H9 (cell line): Measurements from ENCODE around the gene PPM1M. TPM values are rescaled to one million over a fixed set of nuclear protein-coding genes. Genes with fewer than 3 reads are reported as not detected.

Experiments used
- DNase-seq: peaks from one replicate; pipeline ENCODE4 v3.0.0-alpha.2; 2017
- H2AFZ ChIP-seq: one replicate; pipeline ENCODE4 v1.6.1; 2013; ENCODE audit warnings: mild to moderate bottlenecking, low read length, control low read depth, moderate library complexity
- H2AK5ac ChIP-seq: 2 replicates; pipeline ENCODE4 v1.6.1; 2013; ENCODE audit warnings: low read length, control low read depth, mixed read lengths; ENCODE audit not compliant: insufficient read length
- H2BK120ac ChIP-seq: one replicate; pipeline ENCODE4 v1.6.1; 2013; ENCODE audit warnings: low read depth, mild to moderate bottlenecking, low read length, control low read depth, inconsistent platforms; ENCODE audit not compliant: poor library complexity, severe bottlenecking
- H2BK12ac ChIP-seq: 2 replicates; pipeline ENCODE4 v1.6.1; 2013; ENCODE audit warnings: low read length, control low read depth, mixed read lengths, low read depth; ENCODE audit not compliant: insufficient read length
- H2BK15ac ChIP-seq: 2 replicates; pipeline ENCODE4 v1.6.1; 2013; ENCODE audit warnings: low read depth, low read length, control low read depth
- H2BK20ac ChIP-seq: one replicate; pipeline ENCODE4 v1.6.1; 2013; ENCODE audit warnings: low read depth, mild to moderate bottlenecking, low read length, control low read depth, inconsistent platforms; ENCODE audit not compliant: poor library complexity, severe bottlenecking
- H2BK5ac ChIP-seq: 2 replicates; pipeline ENCODE4 v1.6.1; 2013; ENCODE audit warnings: low read length, control low read depth, mixed read lengths; ENCODE audit not compliant: insufficient read length
- H3K14ac ChIP-seq: 2 replicates; pipeline ENCODE4 v1.6.1; 2013; ENCODE audit warnings: low read length, control low read depth; ENCODE audit not compliant: insufficient read depth
- H3K18ac ChIP-seq: 2 replicates; pipeline ENCODE4 v1.6.1; 2013; ENCODE audit warnings: low read depth, mild to moderate bottlenecking, mixed read lengths, low read length, control low read depth; ENCODE audit not compliant: insufficient read length
- H3K23ac ChIP-seq: 2 replicates; pipeline ENCODE4 v1.6.1; 2013; ENCODE audit warnings: low read length, control low read depth, mixed read lengths, low read depth; ENCODE audit not compliant: insufficient read length
- H3K23me2 ChIP-seq: 2 replicates; pipeline ENCODE4 v1.6.1; 2013; ENCODE audit warnings: low read depth, mild to moderate bottlenecking, mixed read lengths, low read length, control low read depth; ENCODE audit not compliant: insufficient read length, poor library complexity, severe bottlenecking
- H3K27ac ChIP-seq: 2 replicates; pipeline ENCODE4 v1.5.1; 2013; ENCODE audit warnings: low read length, control low read depth, mixed read lengths, low read depth; ENCODE audit not compliant: insufficient read length
- H3K27me3 ChIP-seq: 2 replicates; pipeline ENCODE4 v1.6.1; 2013; ENCODE audit warnings: low read length, control low read depth, inconsistent platforms; ENCODE audit not compliant: insufficient read depth
- H3K4ac ChIP-seq: 2 replicates; pipeline ENCODE4 v1.6.1; 2013; ENCODE audit warnings: low read depth, mild to moderate bottlenecking, control low read depth, inconsistent platforms, low read length, moderate library complexity
- H3K4me1 ChIP-seq: 2 replicates; pipeline ENCODE4 v1.6.1; 2013; ENCODE audit warnings: low read length, control low read depth, inconsistent platforms; ENCODE audit not compliant: insufficient read depth
- H3K4me2 ChIP-seq: 2 replicates; pipeline ENCODE4 v1.6.1; 2013; ENCODE audit warnings: low read length, control low read depth, mixed read lengths; ENCODE audit not compliant: insufficient read length, insufficient read depth
- H3K56ac ChIP-seq: 2 replicates; pipeline ENCODE4 v1.6.1; 2013; ENCODE audit warnings: low read depth, mild to moderate bottlenecking, mixed read lengths, low read length, control low read depth; ENCODE audit not compliant: insufficient read length
- H3K79me1 ChIP-seq: 2 replicates; pipeline ENCODE4 v1.6.1; 2013; ENCODE audit warnings: low read depth, mild to moderate bottlenecking, moderate library complexity, low read length, control low read depth, inconsistent platforms; ENCODE audit not compliant: insufficient read depth, poor library complexity, severe bottlenecking
- H3K79me2 ChIP-seq: 2 replicates; pipeline ENCODE4 v1.6.1; 2013; ENCODE audit warnings: low read length, control low read depth, inconsistent platforms; ENCODE audit not compliant: insufficient read depth
- H3K9ac ChIP-seq: 2 replicates; pipeline ENCODE4 v1.6.1; 2013; ENCODE audit warnings: low read length, control low read depth, mixed read lengths; ENCODE audit not compliant: insufficient read length; ENCODE audit errors: extremely low read depth
- H3K9me3 ChIP-seq: one replicate; pipeline ENCODE4 v1.6.1; 2013; ENCODE audit warnings: low read depth, low read length, inconsistent platforms; ENCODE audit not compliant: control insufficient read depth
- H3T11ph ChIP-seq: one replicate; pipeline ENCODE4 v1.6.1; 2013; ENCODE audit warnings: mild to moderate bottlenecking, low read length, control low read depth, inconsistent platforms
- H4K20me1 ChIP-seq: one replicate; pipeline ENCODE4 v1.6.1; 2013; ENCODE audit not compliant: control insufficient read depth, insufficient read length, insufficient read depth
- H4K5ac ChIP-seq: 2 replicates; pipeline ENCODE4 v1.6.1; 2013; ENCODE audit warnings: low read depth, mild to moderate bottlenecking, mixed read lengths, low read length, control low read depth; ENCODE audit not compliant: insufficient read length
- H4K8ac ChIP-seq: replicated peaks from 2 replicates; pipeline ENCODE4 v1.6.1; 2013; ENCODE audit warnings: low read length, control low read depth, mixed read lengths, low read depth; ENCODE audit not compliant: insufficient read length
- H4K91ac ChIP-seq: 2 replicates; pipeline ENCODE4 v1.6.1; 2013; ENCODE audit warnings: low read depth, mild to moderate bottlenecking, moderate library complexity, mixed read lengths, low read length, control low read depth; ENCODE audit not compliant: insufficient read length
- H3K27ac Mint-ChIP-seq, 3 experiments: 2 replicates in 2 of 3; 3 replicates in 1 of 3; pipeline ENCODE4 v1.8.0; 2020 to 2021; ENCODE audit warnings: mixed read lengths in 3 of 3, mild to moderate bottlenecking in 1 of 3, moderate library complexity in 1 of 3
- H3K27me3 Mint-ChIP-seq: 2 replicates; pipeline ENCODE4 v1.8.0; 2021; ENCODE audit warnings: low read depth, mild to moderate bottlenecking, moderate library complexity, mixed read lengths
- H3K36me3 Mint-ChIP-seq, 3 experiments: 2 replicates in 2 of 3; 3 replicates in 1 of 3; pipeline ENCODE4 v1.8.0; 2020 to 2021; ENCODE audit warnings: low read depth in 3 of 3, mixed read lengths in 3 of 3; ENCODE audit not compliant: insufficient read depth in 1 of 3
- H3K4me1 Mint-ChIP-seq, 2 experiments: 2 replicates each; pipeline ENCODE4 v1.8.0; 2020; ENCODE audit warnings: mixed read lengths in 2 of 2
- H3K4me3 Mint-ChIP-seq, 2 experiments: 2 replicates in 1 of 2; 3 replicates in 1 of 2; pipeline ENCODE4 v1.8.0; 2020 to 2021; ENCODE audit warnings: mild to moderate bottlenecking in 2 of 2, mixed read lengths in 2 of 2, moderate library complexity in 1 of 2
- H3K9me3 Mint-ChIP-seq, 2 experiments: 2 replicates in 1 of 2; 3 replicates in 1 of 2; pipeline ENCODE4 v1.8.0; 2020; ENCODE audit warnings: mild to moderate bottlenecking in 2 of 2, mixed read lengths in 2 of 2, moderate library complexity in 1 of 2
- CTCF ChIP-seq: fragments of 200-600 bp; sonication (generic); conservative IDR thresholded peaks from 3 replicates; pipeline ENCODE4 v1.8.0; 2021; ENCODE audit warnings: antibody characterized with exemption, mild to moderate bottlenecking
- WGBS: extraction: QIAGEN DNeasy Blood & Tissue Kit; methylation state at CpG from one replicate; pipeline ENCODE4 v1.1.7; 2013; ENCODE audit warnings: missing lambda C conversion rate, low lambda C conversion rate, mixed read lengths; ENCODE audit not compliant: insufficient read length; ENCODE audit errors: extremely low coverage; 5-methylcytosine and 5-hydroxymethylcytosine counted together
- total RNA-seq: library from RNA; stranded (reverse); gene quantifications from 2 replicates; pipeline ENCODE4 v1.2.1, GENCODE V29; 2021

PPM1M gene
- total RNA-seq, 1 experiment from 2014 or later, result 7.4 TPM

DNA sequence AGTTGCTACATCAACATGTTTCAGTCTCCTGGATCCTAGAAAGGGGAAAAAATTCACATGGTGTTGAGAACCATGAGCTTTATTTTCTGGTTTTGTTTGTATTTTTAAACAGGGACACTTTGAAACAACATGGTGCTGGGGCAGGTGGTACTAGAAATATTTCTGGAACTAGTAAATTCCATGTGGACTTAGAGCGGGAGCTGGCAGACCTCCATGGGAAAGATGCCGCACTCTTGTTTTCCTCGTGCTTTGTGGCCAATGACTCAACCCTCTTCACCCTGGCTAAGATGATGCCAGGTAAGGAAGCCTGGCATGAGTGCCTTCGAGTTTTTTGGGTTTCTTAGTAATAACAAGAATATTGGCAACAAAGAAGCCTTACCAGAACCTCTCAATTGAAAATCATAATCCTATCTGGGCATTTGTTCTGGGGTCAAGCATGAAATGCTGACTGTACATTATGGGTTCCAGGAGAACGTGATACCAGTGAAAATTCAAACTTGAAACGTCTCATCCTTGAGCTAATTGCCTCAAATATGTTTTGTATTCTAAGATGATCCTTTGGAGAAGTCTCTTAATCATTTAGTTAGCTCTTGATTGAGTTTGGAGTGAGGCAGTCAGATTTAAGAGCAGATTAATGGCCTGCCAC lies 39.7 kb upstream of the PPM1M start:
- Mint-ChIP-seq H3K9me3 (no peaks in the 10 kb centered on the region), H3K36me3 (peaks cover 49 to 97% (median 96%) of the 10 kb centered on the region in 3 experiments; a peak in 6 of 7 replicates), H3K27ac (no peak overlapping the region), H3K4me1 (no peaks in the 10 kb centered on the region), H3K27me3 (no peaks in the 10 kb centered on the region), H3K4me3 (no peak overlapping the region)
- Histone ChIP-seq H2BK5ac (no peak overlapping the region), H3K56ac (no peak overlapping the region), H3K9me3 (no peaks in the 10 kb centered on the region), H3K14ac (no peak overlapping the region), H3K23ac (no peak overlapping the region), H3K23me2 (no peaks in the 10 kb centered on the region), H3K27ac (no peak overlapping the region), H3K79me2 (no peaks in the 10 kb centered on the region), H2BK120ac (no peak overlapping the region), H4K5ac (no peak overlapping the region), H3K4me1 (no peaks in the 10 kb centered on the region), H2BK12ac (no peak overlapping the region), H2BK20ac (no peak overlapping the region), H3K18ac (no peak overlapping the region), H3T11ph (no peak overlapping the region), H4K8ac (no peak overlapping the region), H3K27me3 (no peaks in the 10 kb centered on the region), H2BK15ac (no peak overlapping the region), H3K4me2 (no peak overlapping the region), H3K79me1 (no peaks in the 10 kb centered on the region), H4K91ac (no peak overlapping the region), H2AFZ (no peak overlapping the region), H2AK5ac (no peak overlapping the region), H4K20me1 (no peaks in the 10 kb centered on the region), H3K4ac (no peak overlapping the region), H3K9ac (no peak overlapping the region)
- no peak for TF ChIP-seq CTCF
- DNase-seq, result no peak
- no CpG with 5 or more reads among the region's 6 CpGs for WGBS
